HCT116 (cell line): Measurements from ENCODE around the gene KMT2E.

ENCODE experiments used
- ATF3 ChIP-seq: IDR thresholded peaks from 2 replicates; pipeline ENCODE4 v1.6.1; 2012
- CEBPB ChIP-seq: IDR thresholded peaks from 2 replicates; pipeline ENCODE4 v1.6.1; 2012; ENCODE audit warnings: low read depth
- CTCF ChIP-seq, 3 experiments: fragments of 200-600 bp in 1 of 3; sonication (generic) in 1 of 3; IDR thresholded peaks in 2 of 3; conservative IDR thresholded peaks in 1 of 3; 2 replicates each; pipeline ENCODE4 v1.5.1; 2012 to 2017; ENCODE audit warnings: low read depth in 2 of 3, low read length in 2 of 3, antibody characterized with exemption in 1 of 3, borderline replicate concordance in 1 of 3, control low read depth in 1 of 3, mild to moderate bottlenecking in 1 of 3, mixed read lengths in 1 of 3, mixed run types in 1 of 3, moderate library complexity in 1 of 3; ENCODE audit not compliant: insufficient read depth in 1 of 3
- ELF1 ChIP-seq: IDR thresholded peaks from 2 replicates; pipeline ENCODE4 v1.6.1; 2012; ENCODE audit warnings: low read depth, borderline replicate concordance
- EZH2phosphoT487 ChIP-seq: fragments of 200-600 bp; IDR thresholded peaks from 2 replicates; pipeline ENCODE4 v1.6.1; 2018; ENCODE audit warnings: antibody characterized with exemption, borderline replicate concordance
- MAX ChIP-seq: IDR thresholded peaks from 2 replicates; pipeline ENCODE4 v1.6.1; 2012
- POLR2A ChIP-seq: IDR thresholded peaks from 2 replicates; pipeline ENCODE4 v1.7.0; 2011; ENCODE audit warnings: borderline replicate concordance; ENCODE audit not compliant: insufficient read depth, insufficient read length; ENCODE audit errors: extremely low read depth
- POLR2AphosphoS5 ChIP-seq: IDR thresholded peaks from 2 replicates; pipeline ENCODE4 v1.6.1; 2011; ENCODE audit warnings: mild to moderate bottlenecking, low read depth, low read length, moderate library complexity
- REST ChIP-seq: IDR thresholded peaks from 2 replicates; pipeline ENCODE4 v1.6.1; 2012; ENCODE audit warnings: low read depth
- SP1 ChIP-seq: IDR thresholded peaks from 2 replicates; pipeline ENCODE4 v1.6.1; 2012; ENCODE audit warnings: low read depth
- TCF7L2 ChIP-seq: IDR thresholded peaks from 2 replicates; pipeline ENCODE4 v1.7.0; 2011; ENCODE audit warnings: borderline replicate concordance, inconsistent platforms; ENCODE audit not compliant: insufficient read depth, insufficient read length; ENCODE audit errors: extremely low read depth
- ZNF274 ChIP-seq: fragments of 200-500 bp; sonication (Bioruptor generic); IDR thresholded peaks from 2 replicates; pipeline ENCODE4 v1.6.1; 2014; ENCODE audit warnings: mild to moderate bottlenecking, low read depth, low read length, inconsistent platforms

- no peak for TF ChIP-seq CTCF (IDR thresholded peaks at IDR 0.05 in 2 of 3, conservative IDR thresholded peaks at IDR 0.05 in 1 of 3; ENCODE audit: borderline replicate concordance in 1 of 3, insufficient read depth in 1 of 3, low read depth in 2 of 3, low read length in 2 of 3)
- TF ChIP-seq ELF1 = no peak
- TF ChIP-seq POLR2A = no peak
- TF ChIP-seq POLR2AphosphoS5 = no peak
- TF ChIP-seq MAX = no peak
- TF ChIP-seq REST = no peak
- TF ChIP-seq TCF7L2 = no peak
- no peak for TF ChIP-seq ATF3
- no peak for TF ChIP-seq EZH2phosphoT487
- TF ChIP-seq CEBPB = no peak
- TF ChIP-seq SP1 = no peak
- no peak for TF ChIP-seq ZNF274
Measured at GRCh38 chr7:105122619-105123018, 108.6 kb downstream of the KMT2E start.
